GM10248 (cell line): ENCODE data around the gene CDH10.

Source experiments
- CTCF ChIA-PET: fragments of 300-600 bp; sonication (Branson Sonifier 250); formaldehyde crosslinking; extraction: SDS; loops from one replicate; lab custom pipeline; 2021; ENCODE audit warnings: antibody characterized with exemption; lab: Yijun Ruan, JAX
- POLR2A ChIA-PET: fragments of 350-650 bp; sonication (Branson Sonifier 250); formaldehyde crosslinking; extraction: SDS; loops from one replicate; lab custom pipeline; 2020; ENCODE audit warnings: antibody characterized with exemption; lab: Yijun Ruan, JAX
- DNase-seq: peaks from one replicate; pipeline ENCODE4 v3.0.0; 2012; ENCODE audit errors: extremely low spot score
- TF ChIP-seq, protein P1 (sequence below): IDR thresholded peaks from 2 replicates; pipeline ENCODE4 v1.5.1; 2012; ENCODE audit warnings: mild to moderate bottlenecking, low read depth; ENCODE audit errors: extremely low read depth, missing control alignments, control extremely low read depth

CDH10 gene

DNA sequence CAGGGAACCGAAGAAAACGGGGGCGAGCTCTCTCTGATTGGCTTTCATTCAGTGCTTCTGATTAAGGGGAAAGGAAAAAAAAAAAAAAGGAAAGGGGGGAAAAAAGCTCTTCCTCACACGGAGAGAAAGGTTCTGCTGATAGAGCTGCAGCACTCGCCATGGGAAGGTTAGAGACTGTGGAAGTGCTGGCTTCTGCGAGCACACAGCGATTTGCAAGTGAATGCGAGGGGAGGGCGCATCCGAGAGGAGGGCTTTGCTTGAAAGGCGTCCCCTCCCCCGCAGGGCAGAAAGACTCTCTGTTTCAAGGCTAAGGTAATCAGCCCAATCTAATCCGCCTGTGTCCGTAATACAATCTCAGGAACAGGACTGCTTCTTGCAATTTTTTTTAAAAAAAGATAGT, at the start of gene CDH10:
Gene CDH10 (minus strand): TSS at position 218 of the 400 bp plus-strand sequence. CDS start 51,488 bp downstream, outside the sequence.
- DNase-seq: no peak
- ChIA-PET CTCF (no interaction called here), POLR2A (no interaction called here)
- TF ChIP-seq, protein P1, sequence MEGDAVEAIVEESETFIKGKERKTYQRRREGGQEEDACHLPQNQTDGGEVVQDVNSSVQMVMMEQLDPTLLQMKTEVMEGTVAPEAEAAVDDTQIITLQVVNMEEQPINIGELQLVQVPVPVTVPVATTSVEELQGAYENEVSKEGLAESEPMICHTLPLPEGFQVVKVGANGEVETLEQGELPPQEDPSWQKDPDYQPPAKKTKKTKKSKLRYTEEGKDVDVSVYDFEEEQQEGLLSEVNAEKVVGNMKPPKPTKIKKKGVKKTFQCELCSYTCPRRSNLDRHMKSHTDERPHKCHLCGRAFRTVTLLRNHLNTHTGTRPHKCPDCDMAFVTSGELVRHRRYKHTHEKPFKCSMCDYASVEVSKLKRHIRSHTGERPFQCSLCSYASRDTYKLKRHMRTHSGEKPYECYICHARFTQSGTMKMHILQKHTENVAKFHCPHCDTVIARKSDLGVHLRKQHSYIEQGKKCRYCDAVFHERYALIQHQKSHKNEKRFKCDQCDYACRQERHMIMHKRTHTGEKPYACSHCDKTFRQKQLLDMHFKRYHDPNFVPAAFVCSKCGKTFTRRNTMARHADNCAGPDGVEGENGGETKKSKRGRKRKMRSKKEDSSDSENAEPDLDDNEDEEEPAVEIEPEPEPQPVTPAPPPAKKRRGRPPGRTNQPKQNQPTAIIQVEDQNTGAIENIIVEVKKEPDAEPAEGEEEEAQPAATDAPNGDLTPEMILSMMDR: no peak

DNA sequence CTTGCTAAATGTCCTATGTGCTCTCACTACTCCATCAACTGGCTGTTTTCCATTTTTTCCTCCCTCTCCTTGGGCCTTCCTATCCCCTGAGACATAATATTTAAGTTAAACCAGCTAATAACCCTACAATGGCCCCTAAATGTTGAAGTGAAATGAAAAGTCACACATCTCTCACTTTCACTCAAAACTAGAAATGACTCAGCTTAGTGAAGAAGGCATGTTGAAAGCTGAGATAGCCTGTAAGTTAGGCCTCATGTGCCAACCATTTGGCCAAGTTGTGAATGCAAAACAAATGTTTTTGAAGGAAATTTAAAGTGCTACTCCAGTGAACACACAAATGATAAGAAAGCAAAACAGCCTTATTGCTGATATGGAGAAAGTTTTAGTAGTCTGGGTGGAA, 48.8 kb upstream of the CDH10 start:
- TF ChIP-seq, protein P1: no peak
- DNase-seq: no peak
- POLR2A ChIA-PET: no interaction called here
- CTCF ChIA-PET: no interaction called here

DNA sequence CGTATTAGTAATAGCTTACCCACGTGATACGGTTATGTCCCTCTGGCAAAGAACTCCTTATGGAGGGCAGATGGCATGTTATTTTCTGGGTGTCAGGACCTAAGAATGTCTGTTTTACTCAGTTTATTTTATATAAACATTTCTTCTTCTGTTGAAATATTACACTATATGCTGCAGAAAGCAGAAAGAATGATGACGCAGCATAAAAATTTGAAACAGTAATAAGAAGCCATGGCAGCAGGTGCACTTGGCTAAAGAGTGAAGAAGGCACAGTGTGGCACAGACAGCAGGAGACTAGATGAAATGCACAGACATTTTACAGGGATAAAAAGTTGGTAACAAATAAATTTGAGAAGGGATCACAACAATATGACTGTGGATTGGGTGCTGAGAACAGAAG, 46.3 kb upstream of the CDH10 start:
- ChIA-PET POLR2A (no interaction called here), CTCF (interaction anchor here (1.0 to 1.1 kb wide), 2 partner anchors 10 to 13 kb away, joined by 3 read pairs; no protein-coding TSS in a partner anchor)
- TF ChIP-seq, protein P1: no peak
- DNase-seq: no peak

DNA sequence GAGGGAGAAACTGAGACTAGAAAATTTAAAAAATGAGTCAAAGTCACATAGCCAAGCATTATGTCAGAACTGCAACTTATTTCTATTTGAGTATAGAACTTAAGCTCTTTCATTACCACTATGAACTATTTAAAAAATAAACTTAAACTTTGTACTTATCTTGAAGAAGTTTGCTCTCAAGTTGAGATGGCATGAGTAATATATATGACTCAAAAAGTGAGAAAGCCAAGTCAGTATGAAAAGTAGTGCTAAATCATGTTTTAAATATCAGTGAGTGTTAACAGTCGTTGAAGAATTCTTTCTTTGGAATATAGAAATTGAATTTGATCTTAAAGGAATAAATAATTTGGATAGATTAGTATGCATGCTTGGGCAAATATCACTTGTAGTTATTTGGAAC, 36.3 kb upstream of the CDH10 start:
- no peak for DNase-seq
- ChIA-PET CTCF (interaction anchor here (0.8 kb wide), 1 partner anchor 11 kb away, joined by 3 read pairs; no protein-coding TSS in a partner anchor), POLR2A (no interaction called here)
- TF ChIP-seq, protein P1: no peak

DNA sequence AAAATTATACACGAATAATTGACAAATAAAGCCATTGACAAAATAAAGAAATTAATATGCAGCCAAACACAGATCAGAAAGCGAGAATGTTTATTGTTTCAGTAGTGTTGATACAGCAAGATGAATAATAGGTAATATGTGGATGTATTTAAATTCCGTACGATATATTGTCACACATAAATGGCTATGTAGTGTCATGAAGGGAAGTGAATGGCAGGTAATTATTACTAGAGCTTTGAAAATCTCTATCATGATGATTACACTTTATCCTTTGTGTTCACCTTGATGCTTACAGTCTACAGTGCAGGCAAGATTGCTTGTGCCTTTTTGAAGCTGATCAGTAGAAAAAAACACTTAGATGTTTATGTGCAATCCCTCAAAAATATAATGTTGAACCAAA, 23.3 kb upstream of the CDH10 start:
- CTCF ChIA-PET: interaction anchor here (0.9 kb wide), 1 partner anchor 11 kb away, joined by 4 read pairs; no protein-coding TSS in a partner anchor

DNA sequence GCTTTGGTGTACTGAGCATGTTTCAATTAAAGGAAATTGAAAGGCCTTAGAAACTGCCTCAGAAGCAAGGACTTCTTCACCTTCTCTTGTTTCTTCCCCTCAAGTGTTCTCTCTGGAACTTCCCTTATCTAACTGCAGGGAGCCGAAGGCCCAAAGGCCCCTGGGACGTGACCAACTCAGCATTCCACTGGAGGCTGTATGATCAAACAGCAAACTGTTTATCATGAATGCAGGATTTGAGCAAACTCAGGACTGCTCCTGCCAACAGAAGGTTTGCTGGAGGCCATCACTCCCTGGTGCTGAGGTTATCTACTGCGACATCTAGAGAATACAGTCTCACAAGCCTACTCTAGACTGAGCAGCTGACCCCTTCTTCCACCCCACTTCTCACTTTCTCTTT, 4.8 kb upstream of the CDH10 start:
- ChIA-PET CTCF (interaction anchor here (1.3 to 1.4 kb wide), 2 partner anchors 11 to 15 kb away, joined by 3 read pairs; no protein-coding TSS in a partner anchor), POLR2A (no interaction called here)
- DNase-seq: no peak
- TF ChIP-seq, protein P1: no peak

More for the DNA sequence above, 23.3 kb upstream of the CDH10 start:
- TF ChIP-seq, protein P1: no peak
- POLR2A ChIA-PET: no interaction called here
- no peak for DNase-seq
